Trophoblast cell (in vitro differentiated cells and primary cell): ENCODE results near the gene CADM2.

Experiments used
- DNase-seq, 2 donors: peaks; one replicate each; pipeline ENCODE4 v3.0.0-alpha.2; 2016
- H2AFZ ChIP-seq: 2 replicates; pipeline ENCODE4 v1.6.1; 2013; ENCODE audit warnings: low read length, moderate library complexity, mild to moderate bottlenecking; ENCODE audit not compliant: insufficient read depth, poor library complexity
- H2AK5ac ChIP-seq: 2 replicates; pipeline ENCODE4 v1.6.1; 2013; ENCODE audit warnings: mild to moderate bottlenecking, low read length
- H2BK120ac ChIP-seq: 2 replicates; pipeline ENCODE4 v1.6.1; 2013; ENCODE audit warnings: low read length, mild to moderate bottlenecking, moderate library complexity; ENCODE audit not compliant: insufficient read depth, poor library complexity
- H2BK12ac ChIP-seq: 2 replicates; pipeline ENCODE4 v1.6.1; 2013; ENCODE audit warnings: mild to moderate bottlenecking, low read length, moderate library complexity
- H2BK5ac ChIP-seq: 2 replicates; pipeline ENCODE4 v1.6.1; 2013; ENCODE audit warnings: low read length, low read depth, moderate library complexity, mild to moderate bottlenecking; ENCODE audit not compliant: poor library complexity
- H3K14ac ChIP-seq: 2 replicates; pipeline ENCODE4 v1.6.1; 2013; ENCODE audit warnings: mild to moderate bottlenecking, low read length
- H3K18ac ChIP-seq: 2 replicates; pipeline ENCODE4 v1.6.1; 2013; ENCODE audit warnings: mild to moderate bottlenecking, low read length
- H3K23ac ChIP-seq: 2 replicates; pipeline ENCODE4 v1.6.1; 2013; ENCODE audit warnings: low read length
- H3K27ac ChIP-seq: 2 replicates; pipeline ENCODE4 v1.5.1; 2013; ENCODE audit warnings: low read depth, mild to moderate bottlenecking, inconsistent platforms, low read length, moderate library complexity
- H3K27me3 ChIP-seq: 2 replicates; pipeline ENCODE4 v1.6.1; 2013; ENCODE audit warnings: inconsistent platforms, mild to moderate bottlenecking, low read length, moderate library complexity; ENCODE audit not compliant: insufficient read depth
- H3K36me3 ChIP-seq, 2 experiments: 1 replicate in 1 of 2; 2 replicates in 1 of 2; pipeline ENCODE4 v1.6.1; 2013; ENCODE audit warnings: low read length in 2 of 2, mild to moderate bottlenecking in 2 of 2, moderate library complexity in 1 of 2; ENCODE audit not compliant: insufficient read depth in 2 of 2, control insufficient read depth in 1 of 2
- H3K4ac ChIP-seq: 2 replicates; pipeline ENCODE4 v1.6.1; 2013; ENCODE audit warnings: low read depth, mild to moderate bottlenecking, low read length, moderate library complexity
- H3K4me1 ChIP-seq, 2 experiments: 1 replicate in 1 of 2; 2 replicates in 1 of 2; pipeline ENCODE4 v1.6.1; 2013; ENCODE audit warnings: low read length in 2 of 2, mild to moderate bottlenecking in 2 of 2, moderate library complexity in 1 of 2; ENCODE audit not compliant: insufficient read depth in 2 of 2, control insufficient read depth in 1 of 2
- H3K4me2 ChIP-seq: 2 replicates; pipeline ENCODE4 v1.6.1; 2013; ENCODE audit warnings: inconsistent platforms, mild to moderate bottlenecking, low read length, moderate library complexity
- H3K4me3 ChIP-seq: 2 replicates; pipeline ENCODE4 v1.5.1; 2013; ENCODE audit warnings: mild to moderate bottlenecking, low read depth, low read length, inconsistent platforms
- H3K79me1 ChIP-seq: one replicate; pipeline ENCODE4 v1.6.1; 2013; ENCODE audit warnings: low read length
- H3K79me2 ChIP-seq: 2 replicates; pipeline ENCODE4 v1.6.1; 2013; ENCODE audit warnings: low read length, mild to moderate bottlenecking; ENCODE audit not compliant: control insufficient read depth, insufficient read depth, poor library complexity
- H3K9ac ChIP-seq: 2 replicates; pipeline ENCODE4 v1.6.1; 2013; ENCODE audit warnings: mild to moderate bottlenecking, low read length
- H3K9me3 ChIP-seq: 2 replicates; pipeline ENCODE4 v1.6.1; 2013; ENCODE audit warnings: low read depth, mild to moderate bottlenecking, control low read depth, inconsistent platforms, low read length; ENCODE audit not compliant: insufficient read depth
- H4K12ac ChIP-seq: 2 replicates; pipeline ENCODE4 v1.6.1; 2013; ENCODE audit warnings: low read depth, mild to moderate bottlenecking, low read length, moderate library complexity
- H4K8ac ChIP-seq: 2 replicates; pipeline ENCODE4 v1.6.1; 2013; ENCODE audit warnings: low read depth, mild to moderate bottlenecking, low read length, moderate library complexity
- H4K91ac ChIP-seq: one replicate; pipeline ENCODE4 v1.6.1; 2013; ENCODE audit warnings: low read depth, mild to moderate bottlenecking, low read length, moderate library complexity
- WGBS: extraction: QIAGEN DNeasy Blood & Tissue Kit; methylation state at CpG from one replicate; pipeline ENCODE4 v1.1.7; 2013; ENCODE audit warnings: missing lambda C conversion rate; ENCODE audit not compliant: insufficient read length, insufficient coverage; ENCODE audit errors: extremely low coverage; 5-methylcytosine and 5-hydroxymethylcytosine counted together

The CADM2 gene

GRCh38 chr3:85476891-85477495, 518.2 kb downstream of the CADM2 start:
- H3K23ac ChIP-seq = no peak overlapping the region
- H2AK5ac ChIP-seq = no peak overlapping the region
- no CpG with 5 or more reads among the region's 3 CpGs for WGBS

GRCh38 chr3:85481411-85482212, 522.8 kb downstream of the CADM2 start:
- no CpG with 5 or more reads among the region's 5 CpGs for WGBS
- no peak overlapping the region for H3K4me3 ChIP-seq
- no peaks in the 10 kb centered on the region for H3K9me3 ChIP-seq
- no peak overlapping the region for H2AFZ ChIP-seq
- H4K8ac ChIP-seq = no peak overlapping the region
- H3K27me3 ChIP-seq = no peaks in the 10 kb centered on the region
- H3K27ac ChIP-seq = no peak overlapping the region
- no peaks in the 10 kb centered on the region for H3K4me1 ChIP-seq
- H4K91ac ChIP-seq = no peak overlapping the region
- H3K36me3 ChIP-seq = no peaks in the 10 kb centered on the region
- no peak overlapping the region for H3K14ac ChIP-seq
- H3K4ac ChIP-seq = no peak overlapping the region
- no peak for DNase-seq
- no peak overlapping the region for H3K9ac ChIP-seq
- H3K79me2 ChIP-seq = no peaks in the 10 kb centered on the region
- no peak overlapping the region for H3K18ac ChIP-seq
- H2BK12ac ChIP-seq = no peak overlapping the region
- H2BK120ac ChIP-seq = no peak overlapping the region
- H3K79me1 ChIP-seq = no peaks in the 10 kb centered on the region
- no peak overlapping the region for H2AK5ac ChIP-seq
- no peak overlapping the region for H2BK5ac ChIP-seq
- no peak overlapping the region for H4K12ac ChIP-seq
- H3K23ac ChIP-seq = no peak overlapping the region
- no peak overlapping the region for H3K4me2 ChIP-seq

More at GRCh38 chr3:85476891-85477495, 518.2 kb downstream of the CADM2 start:
- peak in 1 of 2 donors; percentile 18 for DNase-seq
- Histone ChIP-seq H2BK5ac (no peak overlapping the region), H3K79me2 (no peaks in the 10 kb centered on the region), H3K4ac (no peak overlapping the region), H3K27ac (no peak overlapping the region), H3K4me1 (no peaks in the 10 kb centered on the region), H4K91ac (no peak overlapping the region), H2AFZ (no peak overlapping the region), H3K18ac (no peak overlapping the region), H3K79me1 (no peaks in the 10 kb centered on the region), H4K8ac (no peak overlapping the region), H3K14ac (no peak overlapping the region), H3K4me2 (no peak overlapping the region), H3K9ac (no peak overlapping the region), H2BK12ac (no peak overlapping the region), H3K4me3 (no peak overlapping the region), H3K27me3 (no peaks in the 10 kb centered on the region), H4K12ac (no peak overlapping the region), H3K9me3 (no peaks in the 10 kb centered on the region), H3K36me3 (no peaks in the 10 kb centered on the region), H2BK120ac (no peak overlapping the region)

- H3K4me1 ChIP-seq = no peaks in the 10 kb centered on the region
- no peak overlapping the region for H4K12ac ChIP-seq
- WGBS = no CpG with 5 or more reads among the region's 3 CpGs
- no peak overlapping the region for H2AFZ ChIP-seq
- no peak overlapping the region for H3K27ac ChIP-seq
- H3K4ac ChIP-seq = no peak overlapping the region
- no peaks in the 10 kb centered on the region for H3K9me3 ChIP-seq
- H2AK5ac ChIP-seq = no peak overlapping the region
- no peak overlapping the region for H3K14ac ChIP-seq
- no peak overlapping the region for H4K91ac ChIP-seq
- H3K27me3 ChIP-seq = no peaks in the 10 kb centered on the region
- H3K9ac ChIP-seq = no peak overlapping the region
- no peak overlapping the region for H2BK12ac ChIP-seq
- no peak overlapping the region for H2BK5ac ChIP-seq
- no peak overlapping the region for H3K4me3 ChIP-seq
- no peak overlapping the region for H4K8ac ChIP-seq
- no peaks in the 10 kb centered on the region for H3K79me2 ChIP-seq
- H3K18ac ChIP-seq = no peak overlapping the region
- H3K36me3 ChIP-seq = no peaks in the 10 kb centered on the region
- no peak overlapping the region for H3K23ac ChIP-seq
- H3K79me1 ChIP-seq = no peaks in the 10 kb centered on the region
- no peak for DNase-seq
- no peak overlapping the region for H3K4me2 ChIP-seq
- H2BK120ac ChIP-seq = no peak overlapping the region
Measured at GRCh38 chr3:85482213-85482490, 523.4 kb downstream of the CADM2 start.

GRCh38 chr3:85483986-85484385, 525.2 kb downstream of the CADM2 start:
- no peak overlapping the region for H3K27ac ChIP-seq
- H3K9me3 ChIP-seq = no peaks in the 10 kb centered on the region
- H3K18ac ChIP-seq = no peak overlapping the region
- no peak overlapping the region for H4K8ac ChIP-seq
- no peak overlapping the region for H2BK5ac ChIP-seq
- no peak overlapping the region for H3K23ac ChIP-seq
- H2AFZ ChIP-seq = no peak overlapping the region
- H3K36me3 ChIP-seq = no peaks in the 10 kb centered on the region
- no peaks in the 10 kb centered on the region for H3K79me2 ChIP-seq
- H3K9ac ChIP-seq = no peak overlapping the region
- no CpG with 5 or more reads among the region's 1 CpG for WGBS
- no peak overlapping the region for H3K4me3 ChIP-seq
- H3K79me1 ChIP-seq = no peaks in the 10 kb centered on the region
- H2AK5ac ChIP-seq = no peak overlapping the region
- DNase-seq = no peak
- no peak overlapping the region for H4K12ac ChIP-seq
- H2BK12ac ChIP-seq = no peak overlapping the region
- no peak overlapping the region for H3K4ac ChIP-seq
- no peak overlapping the region for H3K14ac ChIP-seq
- H2BK120ac ChIP-seq = no peak overlapping the region
- H3K4me1 ChIP-seq = no peaks in the 10 kb centered on the region
- H3K4me2 ChIP-seq = no peak overlapping the region
- H4K91ac ChIP-seq = no peak overlapping the region
- no peaks in the 10 kb centered on the region for H3K27me3 ChIP-seq
